HepG2 (cell line): Measurements from ENCODE around the gene FCGBP. TPM values are rescaled to one million over a fixed set of nuclear protein-coding genes. Genes with fewer than 3 reads are reported as not detected.

Source experiments
- FOXM1 ChIP-seq: sonication (generic); formaldehyde crosslinking; IDR thresholded peaks from 2 replicates; pipeline ENCODE4 v1.5.0; 2020; ENCODE audit warnings: missing genetic modification reagents
- IKZF1 ChIP-seq: fragments of 450-650 bp; IDR thresholded peaks from 2 replicates; pipeline ENCODE4 v1.7.1; 2016
- ISL2 ChIP-seq: sonication (generic); formaldehyde crosslinking; IDR thresholded peaks from 2 replicates; pipeline ENCODE4 v1.5.0; 2020; ENCODE audit warnings: missing genetic modification reagents
- KMT2A ChIP-seq: sonication (generic); formaldehyde crosslinking; IDR thresholded peaks from 2 replicates; pipeline ENCODE4 v1.4.0; 2020; ENCODE audit warnings: missing genetic modification reagents
- PATZ1 ChIP-seq: sonication (generic); formaldehyde crosslinking; IDR thresholded peaks from 2 replicates; pipeline ENCODE4 v1.4.0; 2020; ENCODE audit warnings: missing genetic modification reagents
- REL ChIP-seq: sonication (generic); formaldehyde crosslinking; conservative IDR thresholded peaks from 2 replicates; pipeline ENCODE4 v1.8.0; 2022; ENCODE audit warnings: mild to moderate bottlenecking, missing genetic modification reagents, moderate library complexity
- SCMH1 ChIP-seq: sonication (generic); formaldehyde crosslinking; IDR thresholded peaks from 2 replicates; pipeline ENCODE4 v1.9.0; 2021; ENCODE audit warnings: missing genetic modification reagents, mild to moderate bottlenecking, borderline replicate concordance
- SMAD9 ChIP-seq: sonication (generic); formaldehyde crosslinking; IDR thresholded peaks from 2 replicates; pipeline ENCODE4 v1.5.1; 2020; ENCODE audit warnings: mild to moderate bottlenecking, missing genetic modification reagents
- SMC3 ChIP-seq: IDR thresholded peaks from 2 replicates; pipeline ENCODE4 v1.6.1; 2011; ENCODE audit warnings: low read length, improper control_type of control experiment
- SNAPC5 ChIP-seq: sonication (generic); formaldehyde crosslinking; IDR thresholded peaks from 2 replicates; pipeline ENCODE4 v1.8.1; 2023; ENCODE audit warnings: mild to moderate bottlenecking, missing genetic modification reagents, borderline replicate concordance
- THRA ChIP-seq: sonication (generic); formaldehyde crosslinking; IDR thresholded peaks from 2 replicates; pipeline ENCODE4 v1.4.0; 2020; ENCODE audit warnings: missing genetic modification reagents, borderline replicate concordance
- TOPORS ChIP-seq: sonication (generic); formaldehyde crosslinking; IDR thresholded peaks from 2 replicates; pipeline ENCODE4 v1.8.0; 2023; ENCODE audit warnings: mild to moderate bottlenecking, missing genetic modification reagents
- ZBTB26 ChIP-seq: IDR thresholded peaks from 2 replicates; pipeline ENCODE4 v1.6.1; 2016; ENCODE audit warnings: missing compliant biosample characterization, missing genetic modification reagents, borderline replicate concordance
- ZKSCAN5 ChIP-seq: sonication (generic); formaldehyde crosslinking; IDR thresholded peaks from 2 replicates; pipeline ENCODE4 v1.5.1; 2020; ENCODE audit warnings: mild to moderate bottlenecking, missing genetic modification reagents
- ZNF343 ChIP-seq: sonication (generic); formaldehyde crosslinking; IDR thresholded peaks from 2 replicates; pipeline ENCODE4 v1.4.0; 2020; ENCODE audit warnings: mild to moderate bottlenecking, missing genetic modification reagents
- ZNF713 ChIP-seq: sonication (generic); formaldehyde crosslinking; IDR thresholded peaks from 2 replicates; pipeline ENCODE4 v1.4.0; 2020; ENCODE audit warnings: mild to moderate bottlenecking, missing genetic modification reagents
- ZNF891 ChIP-seq: sonication (generic); formaldehyde crosslinking; IDR thresholded peaks from 2 replicates; pipeline ENCODE4 v1.5.0; 2020; ENCODE audit warnings: mild to moderate bottlenecking, missing genetic modification reagents
- ZSCAN20 ChIP-seq: sonication (generic); formaldehyde crosslinking; IDR thresholded peaks from 2 replicates; pipeline ENCODE4 v1.4.0; 2020; ENCODE audit warnings: missing genetic modification reagents, mild to moderate bottlenecking, borderline replicate concordance
- ZSCAN9 ChIP-seq: IDR thresholded peaks from 2 replicates; pipeline ENCODE4 v1.6.1; 2016; ENCODE audit warnings: borderline replicate concordance
- polyA plus RNA-seq, 8 experiments: library from polyadenylated mRNA; depleted of rRNA in 3 of 8; stranded (reverse) in 7 of 8; unstranded in 1 of 8; fragments of >200 nt; fragmentation: Illumina TruSeq in 4 of 8; extraction: Trizol in 4 of 8; gene quantifications; 2 replicates each; pipeline versions ENCODE4 v1.2.1 to v1.2.3, GENCODE V29; 2011 to 2016; ENCODE audit warnings: low read depth in 4 of 8, missing spikeins in 1 of 8, mixed read lengths in 1 of 8; ENCODE audit not compliant: insufficient read depth in 1 of 8
- total RNA-seq, 5 experiments: library from RNA; depleted of rRNA; stranded (reverse); fragments of >200 nt; fragmentation: Illumina TruSeq; extraction: Trizol; gene quantifications; 2 replicates each; pipeline ENCODE4 v1.2.3, GENCODE V29; 2016; ENCODE audit warnings: low read depth in 1 of 5

FCGBP gene
- total and polyA plus RNA-seq, 2 of the 13 experiments (the other 11 are each of a cell fraction or from before 2014, with no cell fraction given): 1.3 to 7.0 TPM

- TF ChIP-seq PATZ1 (CRISPR knock-in tag) (peak; percentile 87), ZNF891 (CRISPR knock-in tag) (peak; percentile 38; the same call in 1 of the 2 replicates), SMC3 (peak; percentile 77), ZBTB26 (CRISPR knock-in tag) (0 out of 2 replicates have a peak, but pooled peaks have one; percentile 31), SMAD9 (no peak), ISL2 (peak; percentile 85), SNAPC5 (CRISPR knock-in tag) (no peak), ZSCAN9 (CRISPR knock-in tag) (0 out of 2 replicates have a peak, but pooled peaks have one; percentile 80), ZKSCAN5 (no peak), THRA (CRISPR knock-in tag) (peak; percentile 92), TOPORS (CRISPR knock-in tag) (no peak), IKZF1 (no peak), REL (no peak; the same call in 1 of the 2 replicates), SCMH1 (CRISPR knock-in tag) (no peak), ZNF713 (CRISPR knock-in tag) (peak; percentile 57; the same call in 1 of the 2 replicates), ZSCAN20 (CRISPR knock-in tag) (peak; percentile 75), ZNF343 (CRISPR knock-in tag) (no peak), KMT2A (peak; percentile 93), FOXM1 (CRISPR knock-in tag) (no peak)
- TF ChIP-seq, all 625 proteins: peak for 332
Observed at GRCh38 chr19:39970675-39971379, 36.4 kb upstream of the FCGBP start, which contains the start of gene PSMC4 (continued).
